Esophagus squamous epithelium (tissue), 5 donors: Measurements from ENCODE around the gene SYAP1. TPM values are rescaled to one million over a fixed set of nuclear protein-coding genes. Genes with fewer than 3 reads are reported as not detected.

ENCODE experiments used
- DNase-seq: peaks from one replicate; lab custom pipeline; 2025; lab: John Stamatoyannopoulos, UW
- H3K27ac ChIP-seq, 4 donors: fragments of 200-600 bp; sonication (generic); one replicate each; pipeline ENCODE4 v1.5.1; 2016 to 2019; ENCODE audit warnings: mild to moderate bottlenecking in 1 of 4
- H3K27me3 ChIP-seq, 4 donors: fragments of 200-600 bp; sonication (generic); 1 replicate in 3 of 4; 2 replicates in 1 of 4; pipeline versions ENCODE4 v1.5.1 to v1.6.0; 2017 to 2021; ENCODE audit warnings: antibody characterized with exemption in 1 of 4
- H3K36me3 ChIP-seq, 3 donors: fragments of 200-600 bp; sonication (generic); one replicate each; pipeline ENCODE4 v1.5.1; 2016 to 2019
- H3K4me1 ChIP-seq, 3 donors: fragments of 200-600 bp; sonication (generic); one replicate each; pipeline ENCODE4 v1.5.1; 2017 to 2019
- H3K4me3 ChIP-seq, 4 donors: fragments of 200-600 bp; sonication (generic); 1 replicate in 3 of 4; 2 replicates in 1 of 4; pipeline ENCODE4 v1.5.1; 2016 to 2019; ENCODE audit warnings: mild to moderate bottlenecking in 2 of 4, moderate library complexity in 1 of 4
- H3K9me3 ChIP-seq, 3 donors: fragments of 200-600 bp; sonication (generic); one replicate each; pipeline ENCODE4 v1.5.1; 2016 to 2019
- CTCF ChIP-seq, 6 experiments: fragments of 450-650 bp in 4 of 6; fragments of 200-600 bp in 2 of 6; sonication (generic) in 2 of 6; IDR thresholded peaks; one replicate each; pipeline ENCODE4 v1.5.1; 2016 to 2019; ENCODE audit warnings: antibody characterized with exemption in 6 of 6, mild to moderate bottlenecking in 4 of 6, moderate library complexity in 4 of 6
- POLR2A ChIP-seq, 4 donors: fragments of 450-650 bp; IDR thresholded peaks; one replicate each; pipeline ENCODE4 v1.6.1; 2017; ENCODE audit warnings: antibody characterized with exemption in 4 of 4, mild to moderate bottlenecking in 4 of 4, moderate library complexity in 3 of 4
- WGBS, 2 donors: methylation state at CpG; one replicate each; pipeline ENCODE4 v1.1.5; 2018; 5-methylcytosine and 5-hydroxymethylcytosine counted together
- intact Hi-C: fragments of 100-400 bp; cut with DNase I; formaldehyde crosslinking; loops from one replicate; pipeline ENCODE4 v1.15.0; 2022
- total RNA-seq, 4 donors: library from RNA; depleted of rRNA; stranded (reverse); fragments of >200 nt; gene quantifications; one replicate each; pipeline ENCODE4 v1.1.0, GENCODE V29; 2016
- donor health status: DM: yes; HTN: yes; CAD: no.

Gene SYAP1
- total RNA-seq, 4 donors from 2014 or later, result 16.2 to 22.8 (median 18.2) TPM

DNA sequence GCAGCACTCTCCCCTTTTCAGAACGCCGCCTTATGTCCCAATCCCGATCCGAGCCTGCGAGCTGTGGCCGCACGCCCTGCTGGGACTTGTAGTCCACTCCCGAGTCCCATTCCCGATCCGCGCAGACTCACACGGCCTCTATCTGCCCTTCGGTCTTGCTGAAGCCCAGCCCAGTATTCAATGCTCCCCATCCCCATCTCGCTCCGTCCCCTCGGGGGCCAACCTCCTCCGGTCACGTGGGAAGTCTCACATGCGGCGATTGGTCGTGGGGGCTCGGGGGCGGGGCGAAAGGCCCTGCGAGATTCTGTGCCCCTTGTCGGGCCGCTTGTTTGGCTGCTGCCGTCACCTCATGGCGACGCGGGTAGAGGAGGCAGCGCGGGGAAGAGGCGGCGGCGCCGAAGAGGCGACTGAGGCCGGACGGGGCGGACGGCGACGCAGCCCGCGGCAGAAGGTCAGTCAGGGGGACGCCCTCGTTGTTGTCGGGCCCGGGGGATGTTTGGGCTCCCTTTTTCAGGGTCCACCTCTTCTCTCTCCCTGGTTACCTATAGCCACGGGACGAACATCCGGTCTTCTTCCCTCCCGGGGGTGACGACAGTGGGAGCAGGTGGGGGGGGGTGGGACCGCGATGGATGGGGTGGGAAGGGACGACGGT, 66.9 kb downstream of the SYAP1 start, which contains the start of gene TXLNG:
Gene TXLNG, plus strand, starts transcription at position 328 of the 652 bp plus-strand sequence. Its CDS starts 22 bp downstream, at position 350.
- Histone ChIP-seq H3K4me3 (peak within 1 kb of the TSS; percentile 65 to 74 (median 66)), H3K36me3 (no peaks in the 10 kb centered on the region), H3K9me3 (no peaks in the 10 kb centered on the region), H3K27ac (peak within 1 kb of the TSS; percentile 81 to 91 (median 84)), H3K4me1 (peaks cover 3 to 28% (median 12%) of the 10 kb centered on the region in 3 donors), H3K27me3 (no peaks in the 10 kb centered on the region)
- DNase-seq, result peak; percentile 98
- WGBS, 2 donors, result 1% methylated on average over 12 of the region's 59 CpGs; no CpG with 5 or more reads in 1 of the 2 donors
- intact Hi-C loops, result loop anchor here (10.0 kb wide), 1 partner anchor 61 kb away; no protein-coding TSS in a partner anchor
- TF ChIP-seq CTCF (IDR thresholded peaks at IDR 0.05) (no peak), POLR2A (IDR thresholded peaks at IDR 0.05) (peak in 3 of 4 donors; percentile 36 to 89 (median 89))

GRCh38 chrX:16786791-16787735, 67.7 kb downstream of the SYAP1 start:
- H3K27me3 ChIP-seq, result no peaks in the 10 kb centered on the region
- no peak for TF ChIP-seq POLR2A (IDR thresholded peaks at IDR 0.05)
- WGBS, 2 donors, result 6 to 13% methylated on average over 8 to 20 of the region's 73 CpGs
- no peaks in the 10 kb centered on the region for H3K9me3 ChIP-seq
- H3K4me1 ChIP-seq, result peaks cover 3 to 28% (median 12%) of the 10 kb centered on the region in 3 donors
- no peaks in the 10 kb centered on the region for H3K36me3 ChIP-seq
- no peak for DNase-seq
- peak overlapping the region; percentile 65 to 74 (median 66) for H3K4me3 ChIP-seq
- peak overlapping the region; percentile 81 to 91 (median 84) for H3K27ac ChIP-seq
- intact Hi-C loops, result loop anchor here (10.0 kb wide), 1 partner anchor 62 kb away; no protein-coding TSS in a partner anchor

DNA sequence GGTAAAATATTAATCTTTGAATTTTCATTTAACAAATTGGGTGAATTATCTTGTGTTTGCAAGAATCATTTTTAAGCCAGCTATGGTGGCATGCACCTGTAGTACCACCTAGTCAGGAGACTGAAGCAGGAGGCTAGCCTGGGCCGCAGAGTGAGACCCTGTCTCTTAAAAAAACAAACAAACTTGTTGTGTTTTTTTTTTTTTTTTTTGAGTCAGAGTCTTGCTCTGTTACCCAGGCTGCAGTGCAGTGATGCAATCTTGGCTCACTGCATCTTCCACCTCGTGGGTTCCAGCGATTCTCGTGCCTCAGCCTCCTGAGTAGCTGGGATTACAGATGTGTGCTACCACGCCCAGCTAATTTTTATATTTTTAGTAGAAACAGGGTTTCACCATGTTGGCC, 69.1 kb downstream of the SYAP1 start:
- DNase-seq, result no peak
- no peak for TF ChIP-seq CTCF (IDR thresholded peaks at IDR 0.05)
- no peak for TF ChIP-seq POLR2A (IDR thresholded peaks at IDR 0.05)
- WGBS, 2 donors, result 50 to 75% methylated on average over 5 of the region's 5 CpGs
- Histone ChIP-seq H3K27me3 (no peaks in the 10 kb centered on the region), H3K27ac (peak overlapping the region in 1 of 4 donors; percentile 84), H3K4me3 (no peak overlapping the region), H3K9me3 (no peaks in the 10 kb centered on the region), H3K36me3 (peaks cover 0 to under 1% (median 0%) of the 10 kb centered on the region in 3 donors), H3K4me1 (peaks cover 3 to 28% (median 12%) of the 10 kb centered on the region in 3 donors)
- intact Hi-C loops, result loop anchor here (10.0 kb wide), 1 partner anchor 64 kb away; no protein-coding TSS in a partner anchor

GRCh38 chrX:16796298-16796697, 76.9 kb downstream of the SYAP1 start:
- no peak for DNase-seq
- H3K36me3 ChIP-seq, result peaks cover 0 to 19% (median 0%) of the 10 kb centered on the region in 3 donors
- WGBS, 2 donors, result 93 to 100% methylated on average over 4 of the region's 4 CpGs
- intact Hi-C loops, result no loop called here
- no peaks in the 10 kb centered on the region for H3K4me1 ChIP-seq
- H3K4me3 ChIP-seq, result no peak overlapping the region
- TF ChIP-seq CTCF (IDR thresholded peaks at IDR 0.05) (no peak), POLR2A (IDR thresholded peaks at IDR 0.05) (no peak)
- no peak overlapping the region for H3K27ac ChIP-seq
- H3K9me3 ChIP-seq, result no peaks in the 10 kb centered on the region
- H3K27me3 ChIP-seq, result no peaks in the 10 kb centered on the region

- H3K9me3 ChIP-seq, result no peaks in the 10 kb centered on the region
- H3K4me3 ChIP-seq, result no peak overlapping the region
- peaks cover 0 to 19% (median 0%) of the 10 kb centered on the region in 3 donors for H3K36me3 ChIP-seq
- 73 to 93% methylated on average over 4 to 5 of the region's 5 CpGs for WGBS, 2 donors
- no peaks in the 10 kb centered on the region for H3K4me1 ChIP-seq
- H3K27ac ChIP-seq, result no peak overlapping the region
- no peak for DNase-seq
- TF ChIP-seq CTCF (IDR thresholded peaks at IDR 0.05), result no peak
- TF ChIP-seq POLR2A (IDR thresholded peaks at IDR 0.05), result no peak
- H3K27me3 ChIP-seq, result no peaks in the 10 kb centered on the region
- intact Hi-C loops, result no loop called here
Observed at GRCh38 chrX:16797358-16797757, 77.9 kb downstream of the SYAP1 start.
